ENCODE data around the gene RABGAP1L.

DNA sequence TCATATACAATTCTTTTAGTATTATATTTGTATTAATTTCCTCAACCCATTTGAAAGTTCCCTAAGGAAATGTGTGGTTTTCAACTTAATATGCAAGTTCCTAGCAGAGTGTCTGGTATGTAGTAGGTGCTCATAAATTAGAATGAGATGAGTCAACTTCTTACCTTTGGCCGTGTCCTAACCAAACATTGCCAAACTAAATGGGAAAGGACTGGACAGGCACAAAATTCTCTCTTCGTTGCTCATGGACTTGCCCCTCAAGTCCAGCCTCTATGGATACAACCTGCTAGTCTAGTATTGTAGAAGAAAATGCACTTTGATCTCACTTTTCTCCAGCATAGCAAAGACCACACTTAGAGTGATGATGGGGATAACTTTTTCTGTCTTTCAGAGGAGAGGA lies 875.5 kb downstream of the RABGAP1L start:
- TF ChIP-seq, protein P1, sequence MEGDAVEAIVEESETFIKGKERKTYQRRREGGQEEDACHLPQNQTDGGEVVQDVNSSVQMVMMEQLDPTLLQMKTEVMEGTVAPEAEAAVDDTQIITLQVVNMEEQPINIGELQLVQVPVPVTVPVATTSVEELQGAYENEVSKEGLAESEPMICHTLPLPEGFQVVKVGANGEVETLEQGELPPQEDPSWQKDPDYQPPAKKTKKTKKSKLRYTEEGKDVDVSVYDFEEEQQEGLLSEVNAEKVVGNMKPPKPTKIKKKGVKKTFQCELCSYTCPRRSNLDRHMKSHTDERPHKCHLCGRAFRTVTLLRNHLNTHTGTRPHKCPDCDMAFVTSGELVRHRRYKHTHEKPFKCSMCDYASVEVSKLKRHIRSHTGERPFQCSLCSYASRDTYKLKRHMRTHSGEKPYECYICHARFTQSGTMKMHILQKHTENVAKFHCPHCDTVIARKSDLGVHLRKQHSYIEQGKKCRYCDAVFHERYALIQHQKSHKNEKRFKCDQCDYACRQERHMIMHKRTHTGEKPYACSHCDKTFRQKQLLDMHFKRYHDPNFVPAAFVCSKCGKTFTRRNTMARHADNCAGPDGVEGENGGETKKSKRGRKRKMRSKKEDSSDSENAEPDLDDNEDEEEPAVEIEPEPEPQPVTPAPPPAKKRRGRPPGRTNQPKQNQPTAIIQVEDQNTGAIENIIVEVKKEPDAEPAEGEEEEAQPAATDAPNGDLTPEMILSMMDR (conservative IDR thresholded peaks at IDR 0.05): no peak
- TF ChIP-seq ZFX (IDR thresholded peaks at IDR 0.05): no peak

All from C4-2B (cell line).